Prostate gland (tissue), 2 donors: ENCODE data around the gene SHC3. TPM values are rescaled to one million over a fixed set of nuclear protein-coding genes. Genes with fewer than 3 reads are reported as not detected.

Experiments used
- DNase-seq: peaks from one replicate; pipeline ENCODE4 v3.0.0-alpha.2; 2019; ENCODE audit warnings: low spot score
- H3K27ac ChIP-seq, 2 donors: fragments of 200-600 bp; sonication (generic); 2 replicates each; pipeline ENCODE4 v1.5.1; 2017 to 2019
- H3K27me3 ChIP-seq: fragments of 200-600 bp; sonication (generic); replicated peaks from 2 replicates; pipeline ENCODE4 v1.5.1; 2019; ENCODE audit not compliant: insufficient read depth
- H3K36me3 ChIP-seq, 2 donors: fragments of 200-600 bp; sonication (generic); 1 replicate in 1 of 2; 2 replicates in 1 of 2; pipeline versions ENCODE4 v1.5.1 to v1.8.1; 2017 to 2019
- H3K4me1 ChIP-seq: fragments of 200-600 bp; sonication (generic); replicated peaks from 2 replicates; pipeline ENCODE4 v1.5.1; 2019
- H3K4me3 ChIP-seq, 2 donors: fragments of 200-600 bp; sonication (generic); 2 replicates each; pipeline ENCODE4 v1.5.1; 2017 to 2019
- H3K9me3 ChIP-seq: fragments of 200-600 bp; sonication (generic); 2 replicates; pipeline ENCODE4 v1.5.1; 2017
- POLR2A ChIP-seq: fragments of 450-650 bp; IDR thresholded peaks from one replicate; pipeline ENCODE4 v1.6.1; 2016; ENCODE audit warnings: antibody characterized with exemption, mild to moderate bottlenecking
- POLR2AphosphoS5 ChIP-seq: sonication (generic); formaldehyde crosslinking; IDR thresholded peaks from one replicate; pipeline ENCODE4 v1.6.1; 2017; ENCODE audit warnings: antibody characterized with exemption
- WGBS: methylation state at CpG from one replicate; pipeline ENCODE4 v1.1.5; 2018; 5-methylcytosine and 5-hydroxymethylcytosine counted together
- intact Hi-C: fragments of 100-400 bp; cut with DNase I; formaldehyde crosslinking; loops from one replicate; pipeline ENCODE4 v1.14.2; 2022
- total RNA-seq, 2 donors: library from RNA; depleted of rRNA; stranded (reverse); fragments of >200 nt; gene quantifications; one replicate each; pipeline ENCODE4 v1.1.0, GENCODE V29; 2016
- TF ChIP-seq, protein P1 (sequence below), 4 experiments: fragments of 200-600 bp in 2 of 4; fragments of 450-650 bp in 2 of 4; sonication (generic) in 2 of 4; IDR thresholded peaks; 1 replicate in 3 of 4; 2 replicates in 1 of 4; pipeline ENCODE4 v1.5.1; 2016 to 2019; ENCODE audit warnings: antibody characterized with exemption in 4 of 4, mild to moderate bottlenecking in 2 of 4, moderate library complexity in 2 of 4

SHC3 gene
- total RNA-seq, 2 donors from 2014 or later: 0.34 to 0.59 TPM

DNA sequence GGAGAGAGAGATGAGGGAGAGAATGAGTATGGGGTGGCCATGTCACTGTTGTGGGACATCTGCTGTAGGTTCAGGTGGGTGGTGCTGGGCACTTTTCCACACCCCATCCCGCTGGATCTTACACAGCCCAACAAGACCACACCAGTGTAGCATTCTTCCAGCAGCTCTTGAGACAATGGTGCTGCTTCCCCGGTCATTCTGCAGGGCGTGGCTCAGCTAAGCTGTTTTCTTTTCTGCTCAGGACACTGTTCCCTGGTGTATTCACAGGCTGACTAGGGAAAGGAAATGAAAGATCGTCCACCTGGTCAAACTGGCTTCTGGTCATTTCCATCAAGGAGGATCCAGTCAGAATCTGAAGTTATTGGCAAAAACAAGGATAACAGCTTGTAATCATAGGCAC lies 111.8 kb downstream of the SHC3 start:
- Histone ChIP-seq H3K27ac (no peak overlapping the region), H3K27me3 (no peaks in the 10 kb centered on the region), H3K4me1 (no peaks in the 10 kb centered on the region), H3K9me3 (no peaks in the 10 kb centered on the region), H3K4me3 (no peak overlapping the region), H3K36me3 (no peaks in the 10 kb centered on the region)
- 56% methylated on average over 4 of the region's 4 CpGs for WGBS
- intact Hi-C loops: no loop called here
- DNase-seq: no peak
- TF ChIP-seq, protein P1, sequence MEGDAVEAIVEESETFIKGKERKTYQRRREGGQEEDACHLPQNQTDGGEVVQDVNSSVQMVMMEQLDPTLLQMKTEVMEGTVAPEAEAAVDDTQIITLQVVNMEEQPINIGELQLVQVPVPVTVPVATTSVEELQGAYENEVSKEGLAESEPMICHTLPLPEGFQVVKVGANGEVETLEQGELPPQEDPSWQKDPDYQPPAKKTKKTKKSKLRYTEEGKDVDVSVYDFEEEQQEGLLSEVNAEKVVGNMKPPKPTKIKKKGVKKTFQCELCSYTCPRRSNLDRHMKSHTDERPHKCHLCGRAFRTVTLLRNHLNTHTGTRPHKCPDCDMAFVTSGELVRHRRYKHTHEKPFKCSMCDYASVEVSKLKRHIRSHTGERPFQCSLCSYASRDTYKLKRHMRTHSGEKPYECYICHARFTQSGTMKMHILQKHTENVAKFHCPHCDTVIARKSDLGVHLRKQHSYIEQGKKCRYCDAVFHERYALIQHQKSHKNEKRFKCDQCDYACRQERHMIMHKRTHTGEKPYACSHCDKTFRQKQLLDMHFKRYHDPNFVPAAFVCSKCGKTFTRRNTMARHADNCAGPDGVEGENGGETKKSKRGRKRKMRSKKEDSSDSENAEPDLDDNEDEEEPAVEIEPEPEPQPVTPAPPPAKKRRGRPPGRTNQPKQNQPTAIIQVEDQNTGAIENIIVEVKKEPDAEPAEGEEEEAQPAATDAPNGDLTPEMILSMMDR (IDR thresholded peaks at IDR 0.05): no peak
- TF ChIP-seq POLR2A (no peak), POLR2AphosphoS5 (no peak)

DNA sequence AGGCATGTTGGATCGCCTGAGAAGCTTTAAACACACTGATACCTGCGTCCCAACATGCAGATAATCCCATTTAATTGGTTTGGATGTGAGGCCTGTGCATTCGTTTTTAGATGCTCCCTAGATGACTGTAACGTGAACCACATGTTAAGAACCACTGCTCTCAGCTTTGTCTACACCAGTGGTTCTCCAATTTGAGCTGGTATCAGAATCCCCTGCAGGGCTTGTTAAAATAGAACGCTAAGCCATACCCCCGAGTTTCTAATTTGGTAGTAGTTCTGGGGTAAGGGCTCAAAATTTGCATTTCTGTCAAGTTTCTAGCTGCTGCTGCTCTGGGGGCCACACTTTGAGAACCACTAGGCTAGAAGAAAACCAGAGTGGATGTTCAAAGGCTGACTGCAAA lies 112.7 kb downstream of the SHC3 start:
- H3K27me3 ChIP-seq: no peaks in the 10 kb centered on the region
- 67% methylated on average over 6 of the region's 6 CpGs for WGBS

DNA sequence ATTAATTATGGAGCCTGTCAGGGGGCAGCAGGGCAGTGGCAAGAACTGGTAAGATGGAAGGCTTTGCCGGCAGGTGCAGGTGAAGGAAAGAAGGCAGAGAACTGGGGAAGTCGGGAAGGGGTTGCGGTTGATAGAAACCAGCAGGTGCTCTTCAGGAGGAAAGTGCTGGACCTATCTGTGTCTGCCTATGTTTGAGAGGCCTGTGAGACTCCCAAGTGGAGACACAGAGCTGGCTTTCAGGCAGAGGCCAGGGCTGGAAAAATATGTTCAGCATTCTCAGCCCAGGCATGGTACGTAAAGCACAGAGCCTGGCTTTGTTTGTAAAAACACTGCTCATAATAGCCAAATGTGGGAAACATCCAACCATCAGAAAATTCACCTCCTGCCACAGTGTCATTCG lies 117.8 kb downstream of the SHC3 start:
- Histone ChIP-seq H3K36me3 (no peaks in the 10 kb centered on the region), H3K4me1 (no peaks in the 10 kb centered on the region), H3K27me3 (no peaks in the 10 kb centered on the region), H3K9me3 (no peaks in the 10 kb centered on the region), H3K4me3 (no peak overlapping the region), H3K27ac (no peak overlapping the region)
- no peak for DNase-seq
- intact Hi-C loops: no loop called here
- WGBS: 90% methylated on average over 5 of the region's 5 CpGs
- TF ChIP-seq POLR2AphosphoS5 (no peak), POLR2A (no peak)
- TF ChIP-seq, protein P1 (IDR thresholded peaks at IDR 0.05): no peak

More for the DNA sequence above, 112.7 kb downstream of the SHC3 start:
- no peak for DNase-seq
- TF ChIP-seq POLR2A: no peak
- TF ChIP-seq, protein P1 (IDR thresholded peaks at IDR 0.05): no peak
- TF ChIP-seq POLR2AphosphoS5: no peak
- Histone ChIP-seq H3K4me1 (no peaks in the 10 kb centered on the region), H3K4me3 (no peak overlapping the region), H3K9me3 (no peaks in the 10 kb centered on the region), H3K36me3 (no peaks in the 10 kb centered on the region), H3K27ac (no peak overlapping the region)
- intact Hi-C loops: no loop called here

DNA sequence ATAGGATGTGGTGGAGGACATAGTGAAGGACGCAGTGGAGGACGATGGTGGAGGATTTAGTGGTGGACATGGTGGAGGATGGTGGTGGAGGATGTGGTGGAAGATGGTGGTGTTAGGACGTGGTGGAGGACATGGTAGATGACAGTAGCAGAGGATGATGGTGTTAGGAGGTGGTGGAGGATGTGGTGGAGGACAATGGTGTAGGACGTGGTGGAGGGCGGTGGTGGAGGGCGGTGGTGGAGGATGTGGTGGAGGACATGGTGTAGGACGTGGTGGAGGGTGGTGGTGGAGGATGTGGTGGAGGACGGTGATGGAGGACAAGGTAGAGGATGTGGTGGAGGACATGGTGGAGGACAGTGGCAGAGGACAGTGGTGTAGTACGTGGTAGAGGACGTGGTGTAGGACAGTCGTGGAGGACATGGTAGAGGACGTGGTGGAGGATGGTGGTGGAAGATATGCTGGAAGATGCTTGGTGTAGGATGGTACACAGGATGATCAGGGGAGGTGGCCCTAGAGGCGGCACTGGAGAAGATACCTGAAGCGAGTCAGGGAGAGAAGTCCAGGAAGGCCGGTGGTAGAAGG lies 118.6 kb downstream of the SHC3 start:
- H3K27ac ChIP-seq: no peak overlapping the region
- no peaks in the 10 kb centered on the region for H3K9me3 ChIP-seq
- intact Hi-C loops: no loop called here
- no peaks in the 10 kb centered on the region for H3K4me1 ChIP-seq
- H3K36me3 ChIP-seq: no peaks in the 10 kb centered on the region
- DNase-seq: no peak
- TF ChIP-seq POLR2AphosphoS5 (no peak), POLR2A (no peak)
- TF ChIP-seq, protein P1 (IDR thresholded peaks at IDR 0.05): no peak
- WGBS: 93% methylated on average over 14 of the region's 15 CpGs
- no peaks in the 10 kb centered on the region for H3K27me3 ChIP-seq
- H3K4me3 ChIP-seq: no peak overlapping the region

DNA sequence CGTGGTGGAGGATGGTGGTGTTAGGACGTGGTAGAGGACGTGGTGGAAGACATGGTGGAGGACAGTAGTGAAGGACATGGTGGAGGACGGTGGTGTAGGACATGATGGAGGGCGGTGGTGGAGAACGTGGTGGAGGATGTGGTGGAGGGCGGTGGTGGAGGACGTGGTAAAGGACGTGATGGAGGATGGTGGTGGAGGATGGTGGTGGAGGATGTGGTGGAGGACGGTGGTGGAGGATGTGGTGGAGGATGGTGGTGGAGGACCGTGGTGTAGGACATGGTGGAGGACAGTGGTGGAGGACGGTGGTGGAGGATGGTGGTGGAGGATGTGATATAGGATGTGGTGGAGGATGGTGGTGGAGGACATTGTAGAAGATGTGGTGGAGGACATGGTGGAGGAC lies 119.7 kb downstream of the SHC3 start:
- TF ChIP-seq POLR2AphosphoS5 (no peak), POLR2A (no peak)
- TF ChIP-seq, protein P1 (IDR thresholded peaks at IDR 0.05): no peak
- H3K36me3 ChIP-seq: no peaks in the 10 kb centered on the region
- DNase-seq: no peak

More for the DNA sequence above, 119.7 kb downstream of the SHC3 start:
- WGBS: 89% methylated on average over 12 of the region's 12 CpGs
- Histone ChIP-seq H3K4me3 (no peak overlapping the region), H3K27me3 (no peaks in the 10 kb centered on the region), H3K4me1 (no peaks in the 10 kb centered on the region), H3K9me3 (no peaks in the 10 kb centered on the region), H3K27ac (no peak overlapping the region)
- intact Hi-C loops: no loop called here
